Smooth muscle cell of the pulmonary artery (primary cell): ENCODE measurements around the gene CXCL13. TPM values are rescaled to one million over a fixed set of nuclear protein-coding genes. Genes with fewer than 3 reads are reported as not detected.

Source experiments
- total RNA-seq: library from RNA; depleted of rRNA; stranded (reverse); fragments of >200 nt; gene quantifications from 2 replicates; pipeline ENCODE4 v1.2.3, GENCODE V29; 2014

CXCL13 gene
- not detected in 2 replicates for total RNA-seq

GRCh38 chr4:77605210-77605902, at the start of gene CXCL13:
TSS of gene CXCL13 (plus strand) at chr4:77605820. CDS start at chr4:77605866, 46 bp downstream.

Other genes with a start within 250 kb of the CXCL13 start
- 23.9 and 25.2 TPM in 2 replicates for gene CNOT6L, start 213.5 kb downstream of the CXCL13 start, total RNA-seq